Kidney epithelial cell (primary cell): ENCODE measurements around the gene GPR65. TPM values are rescaled to one million over a fixed set of nuclear protein-coding genes. Genes with fewer than 3 reads are reported as not detected.

Experiments
- DNase-seq: peaks from one replicate; pipeline ENCODE4 v3.0.0-alpha.2; 2010; ENCODE audit warnings: low read depth
- H3K27me3 ChIP-seq: 2 replicates; pipeline ENCODE4 v1.6.0; 2011; ENCODE audit warnings: low read length; ENCODE audit not compliant: control insufficient read depth, insufficient read depth
- H3K36me3 ChIP-seq: 2 replicates; pipeline ENCODE4 v1.5.1; 2011; ENCODE audit warnings: low read length; ENCODE audit not compliant: control insufficient read depth, insufficient read depth
- H3K4me3 ChIP-seq: 2 replicates; pipeline ENCODE4 v1.5.1; 2011; ENCODE audit warnings: low read depth, mild to moderate bottlenecking, control low read depth, low read length
- CTCF ChIP-seq: IDR thresholded peaks from 2 replicates; pipeline ENCODE4 v1.5.1; 2011; ENCODE audit warnings: mild to moderate bottlenecking, moderate library complexity, low read length, control low read depth, inconsistent platforms; ENCODE audit not compliant: insufficient read depth, poor library complexity, severe bottlenecking
- total RNA-seq: library from RNA; depleted of rRNA; stranded (reverse); fragments of >200 nt; gene quantifications from 2 replicates; pipeline ENCODE4 v1.2.3, GENCODE V29; 2015

The GPR65 gene
- total RNA-seq, 1 donor from 2014 or later = not detected

GRCh38 chr14:88043529-88044443 is 38.9 kb downstream of the GPR65 start:
- no peak for DNase-seq
- Histone ChIP-seq H3K36me3 (no peaks in the 10 kb centered on the region), H3K27me3 (no peaks in the 10 kb centered on the region), H3K4me3 (no peak overlapping the region)
- no peak for TF ChIP-seq CTCF

- TF ChIP-seq CTCF = no peak
- no peak for DNase-seq
- H3K36me3 ChIP-seq = no peaks in the 10 kb centered on the region
- H3K4me3 ChIP-seq = no peak overlapping the region
- H3K27me3 ChIP-seq = no peaks in the 10 kb centered on the region
Observed at GRCh38 chr14:88044444-88044758, 39.5 kb downstream of the GPR65 start.

GRCh38 chr14:88044776-88045446 is 40.0 kb downstream of the GPR65 start:
- TF ChIP-seq CTCF = no peak
- Histone ChIP-seq H3K27me3 (no peaks in the 10 kb centered on the region), H3K4me3 (no peak overlapping the region), H3K36me3 (no peaks in the 10 kb centered on the region)
- no peak for DNase-seq

GRCh38 chr14:88045705-88046104 is 40.8 kb downstream of the GPR65 start:
- no peak for TF ChIP-seq CTCF
- DNase-seq = no peak
- no peak overlapping the region for H3K4me3 ChIP-seq

GRCh38 chr14:88048351-88048750 is 43.4 kb downstream of the GPR65 start:
- Histone ChIP-seq H3K27me3 (no peaks in the 10 kb centered on the region), H3K4me3 (no peak overlapping the region), H3K36me3 (no peaks in the 10 kb centered on the region)
- DNase-seq = no peak
- no peak for TF ChIP-seq CTCF

More at GRCh38 chr14:88045705-88046104, 40.8 kb downstream of the GPR65 start:
- Histone ChIP-seq H3K36me3 (no peaks in the 10 kb centered on the region), H3K27me3 (no peaks in the 10 kb centered on the region)
